GM23338 (cell line): ENCODE results near the gene PRRC2A.

Source experiments
- CTCF ChIP-seq, 2 experiments: fragments of 200-600 bp in 1 of 2; sonication (generic) in 1 of 2; conservative IDR thresholded peaks; 2 replicates each; pipeline versions ENCODE4 v1.5.1 to v1.6.1; 2016 to 2017; ENCODE audit warnings: antibody characterized with exemption in 2 of 2, low read depth in 2 of 2, mild to moderate bottlenecking in 2 of 2, moderate library complexity in 1 of 2
- EZH2 ChIP-seq: fragments of 200-600 bp; sonication (generic); IDR thresholded peaks from one replicate; pipeline ENCODE4 v1.8.0; 2017; ENCODE audit warnings: antibody characterized with exemption, mild to moderate bottlenecking, low read depth; ENCODE audit not compliant: unreplicated experiment

- TF ChIP-seq EZH2 = no peak
- peak; percentile 75 to 81 for TF ChIP-seq CTCF (conservative IDR thresholded peaks at IDR 0.05; ENCODE audit: low read depth in 2 of 2)
These were observed 35.0 kb upstream of the PRRC2A start for GRCh38 chr6:31585491-31585890.
